ENCODE data around the gene FSTL4. TPM values are rescaled to one million over a fixed set of nuclear protein-coding genes. Genes with fewer than 3 reads are reported as not detected.

The FSTL4 gene
- total and polyA plus RNA-seq, 2 donors (not counting 1 experiment from before 2014, with no cell fraction given), result 0.31 to 6.7 TPM

- Histone ChIP-seq H4K20me1 (ENCODE audit: control insufficient read depth, insufficient read depth, low read length, poor library complexity, severe bottlenecking) (no peaks in the 10 kb centered on the region), H3K9ac (ENCODE audit: low read length) (no peak overlapping the region), H3K79me2 (ENCODE audit: control insufficient read depth, insufficient read depth, low read length) (no peaks in the 10 kb centered on the region), H2AFZ (ENCODE audit: insufficient read depth, low read depth, low read length, poor library complexity, severe bottlenecking) (no peak overlapping the region), H3K9me3 (ENCODE audit: control extremely low read depth in 1 of 3, control insufficient read depth in 2 of 3, insufficient read depth in 1 of 3, low read length in 2 of 3) (no peaks in the 10 kb centered on the region), H3K36me3 (replicated peaks in 1 of 2; ENCODE audit: control extremely low read depth in 1 of 2, control insufficient read depth in 1 of 2, extremely low read depth in 1 of 2, insufficient read depth in 2 of 2, low read length in 1 of 2) (no peaks in the 10 kb centered on the region), H3K27ac (ENCODE audit: low read length in 2 of 2) (no peak overlapping the region), H3K4me1 (ENCODE audit: control insufficient read depth in 2 of 2, insufficient read depth in 2 of 2, low read length in 2 of 2) (no peaks in the 10 kb centered on the region), H3K27me3 (replicated peaks in 1 of 4; ENCODE audit: control extremely low read depth in 1 of 4, control insufficient read depth in 3 of 4, insufficient read depth in 4 of 4, low read length in 3 of 4) (peaks cover 0 to 5% (median 0%) of the 10 kb centered on the region in 4 experiments), H3K4me2 (replicated peaks; ENCODE audit: low read depth, low read length, poor library complexity, severe bottlenecking) (no peak overlapping the region), H3K4me3 (ENCODE audit: control extremely low read depth in 1 of 5, extremely low read depth in 1 of 5, insufficient read depth in 1 of 5, low read depth in 2 of 5, low read length in 4 of 5) (no peak overlapping the region)
- Mint-ChIP-seq H3K4me1 (no peaks in the 10 kb centered on the region), H3K9me3 (ENCODE audit: insufficient read depth) (no peaks in the 10 kb centered on the region), H3K27ac (no peak overlapping the region), H3K27me3 (peaks cover 26% of the 10 kb centered on the region), H3K4me3 (no peak overlapping the region)
- no peak for ATAC-seq (ENCODE audit: low read depth)
- POLR2A ChIA-PET, result no interaction called here
- no peak for DNase-seq
- WGBS (ENCODE audit: insufficient coverage), result 80% methylated on average over 4 of the region's 5 CpGs
- CTCF ChIA-PET, result no interaction called here
- intact Hi-C loops (cut with micrococcal nuclease), result no loop called here
- TF ChIP-seq CTCF (IDR thresholded peaks at IDR 0.05) (no peak), EZH2 (IDR thresholded peaks at IDR 0.05; ENCODE audit: borderline replicate concordance, insufficient read depth, low read depth, low read length, poor library complexity, severe bottlenecking) (no peak)
Observed at GRCh38 chr5:133265257-133265656, 347.1 kb downstream of the FSTL4 start.

GRCh38 chr5:133262690-133263089, 349.7 kb downstream of the FSTL4 start:
- Mint-ChIP-seq H3K4me1 (no peaks in the 10 kb centered on the region), H3K4me3 (no peak overlapping the region), H3K27ac (no peak overlapping the region), H3K9me3 (ENCODE audit: insufficient read depth) (no peaks in the 10 kb centered on the region), H3K27me3 (peaks cover 22% of the 10 kb centered on the region)
- 98% methylated on average over 3 of the region's 4 CpGs for WGBS (ENCODE audit: insufficient coverage)
- CTCF ChIA-PET, result no interaction called here
- POLR2A ChIA-PET, result no interaction called here
- Histone ChIP-seq H2AFZ (ENCODE audit: insufficient read depth, low read depth, low read length, poor library complexity, severe bottlenecking) (no peak overlapping the region), H3K27me3 (replicated peaks in 1 of 4; ENCODE audit: control extremely low read depth in 1 of 4, control insufficient read depth in 3 of 4, insufficient read depth in 4 of 4, low read length in 3 of 4) (peaks cover 0 to 5% (median 0%) of the 10 kb centered on the region in 4 experiments), H3K4me1 (ENCODE audit: control insufficient read depth in 2 of 2, insufficient read depth in 2 of 2, low read length in 2 of 2) (no peaks in the 10 kb centered on the region), H3K27ac (ENCODE audit: low read length in 2 of 2) (no peak overlapping the region), H3K4me3 (ENCODE audit: control extremely low read depth in 1 of 5, extremely low read depth in 1 of 5, insufficient read depth in 1 of 5, low read depth in 2 of 5, low read length in 4 of 5) (no peak overlapping the region), H3K79me2 (ENCODE audit: control insufficient read depth, insufficient read depth, low read length) (no peaks in the 10 kb centered on the region), H4K20me1 (ENCODE audit: control insufficient read depth, insufficient read depth, low read length, poor library complexity, severe bottlenecking) (no peaks in the 10 kb centered on the region), H3K36me3 (replicated peaks in 1 of 2; ENCODE audit: control extremely low read depth in 1 of 2, control insufficient read depth in 1 of 2, extremely low read depth in 1 of 2, insufficient read depth in 2 of 2, low read length in 1 of 2) (no peaks in the 10 kb centered on the region), H3K9me3 (ENCODE audit: control extremely low read depth in 1 of 3, control insufficient read depth in 2 of 3, insufficient read depth in 1 of 3, low read length in 2 of 3) (no peaks in the 10 kb centered on the region), H3K4me2 (replicated peaks; ENCODE audit: low read depth, low read length, poor library complexity, severe bottlenecking) (no peak overlapping the region), H3K9ac (ENCODE audit: low read length) (no peak overlapping the region)
- TF ChIP-seq EZH2 (IDR thresholded peaks at IDR 0.05; ENCODE audit: borderline replicate concordance, insufficient read depth, low read depth, low read length, poor library complexity, severe bottlenecking) (no peak), CTCF (IDR thresholded peaks at IDR 0.05) (no peak)
- ATAC-seq (ENCODE audit: low read depth), result no peak
- DNase-seq, result no peak
- intact Hi-C loops (cut with micrococcal nuclease), result no loop called here

Data from B cell (primary cell).